DND-41 (cell line): ENCODE data around the gene SYNGR3.
A peak's percentile ranks its signal among the peaks of the same experiment; 100 is the strongest.

Source experiments
- ATAC-seq: fragments of 200-7000 bp; cut with Tn5 transposase; 3 replicates; pipeline ENCODE4 v1.9.1; 2021; ENCODE audit warnings: low read depth; ENCODE audit not compliant: insufficient read depth
- DNase-seq: peaks from one replicate; pipeline ENCODE4 v3.0.0-alpha.2; 2020
- H2AFZ ChIP-seq: 2 replicates; pipeline ENCODE4 v1.6.0; 2012; ENCODE audit warnings: low read depth, low read length
- H3K27ac ChIP-seq: 2 replicates; pipeline ENCODE4 v1.5.1; 2012; ENCODE audit warnings: low read length, inconsistent platforms
- H3K27me3 ChIP-seq: fragments of 200-600 bp; sonication (generic); 2 replicates; pipeline ENCODE4 v1.6.0; 2012; ENCODE audit warnings: low read length, mild to moderate bottlenecking, inconsistent platforms; ENCODE audit not compliant: insufficient read depth, poor library complexity
- H3K36me3 ChIP-seq: 2 replicates; pipeline ENCODE4 v1.5.1; 2012; ENCODE audit warnings: low read length, inconsistent platforms; ENCODE audit not compliant: insufficient read depth
- H3K4me1 ChIP-seq: 2 replicates; pipeline ENCODE4 v1.5.1; 2012; ENCODE audit warnings: mild to moderate bottlenecking, low read length; ENCODE audit not compliant: insufficient read depth
- H3K4me2 ChIP-seq: 2 replicates; pipeline ENCODE4 v1.6.0; 2012; ENCODE audit warnings: mild to moderate bottlenecking, moderate library complexity, low read length, inconsistent platforms; ENCODE audit not compliant: insufficient read depth
- H3K4me3 ChIP-seq, 2 experiments: fragments of 200-600 bp in 1 of 2; shearing (Covaris generic) in 1 of 2; 2 replicates each; pipeline ENCODE4 v1.5.1; 2012 to 2016; ENCODE audit warnings: inconsistent platforms in 2 of 2, low read length in 2 of 2, mild to moderate bottlenecking in 2 of 2, low read depth in 1 of 2, moderate library complexity in 1 of 2
- H3K79me2 ChIP-seq: 2 replicates; pipeline ENCODE4 v1.6.0; 2012; ENCODE audit warnings: low read length, inconsistent platforms; ENCODE audit not compliant: insufficient read depth
- H3K9ac ChIP-seq: 2 replicates; pipeline ENCODE4 v1.6.0; 2012; ENCODE audit warnings: low read depth, mild to moderate bottlenecking, inconsistent platforms, low read length, moderate library complexity
- H3K9me3 ChIP-seq: 2 replicates; pipeline ENCODE4 v1.5.1; 2012; ENCODE audit warnings: low read length, moderate library complexity, mild to moderate bottlenecking, inconsistent platforms; ENCODE audit not compliant: insufficient read depth, severe bottlenecking
- H4K20me1 ChIP-seq: 2 replicates; pipeline ENCODE4 v1.6.0; 2012; ENCODE audit warnings: low read length; ENCODE audit not compliant: insufficient read depth
- EZH2 ChIP-seq: IDR thresholded peaks from 3 replicates; pipeline ENCODE4 v1.6.1; 2012; ENCODE audit warnings: borderline replicate concordance, low read depth, mild to moderate bottlenecking, moderate library complexity, low read length, inconsistent platforms; ENCODE audit not compliant: severe bottlenecking
- TF ChIP-seq, protein P1 (sequence below): IDR thresholded peaks from 2 replicates; pipeline ENCODE4 v1.5.1; 2012; ENCODE audit warnings: borderline replicate concordance, low read length, moderate library complexity, mild to moderate bottlenecking; ENCODE audit not compliant: poor library complexity, severe bottlenecking; ENCODE audit errors: extremely low read depth

SYNGR3 gene

DNA sequence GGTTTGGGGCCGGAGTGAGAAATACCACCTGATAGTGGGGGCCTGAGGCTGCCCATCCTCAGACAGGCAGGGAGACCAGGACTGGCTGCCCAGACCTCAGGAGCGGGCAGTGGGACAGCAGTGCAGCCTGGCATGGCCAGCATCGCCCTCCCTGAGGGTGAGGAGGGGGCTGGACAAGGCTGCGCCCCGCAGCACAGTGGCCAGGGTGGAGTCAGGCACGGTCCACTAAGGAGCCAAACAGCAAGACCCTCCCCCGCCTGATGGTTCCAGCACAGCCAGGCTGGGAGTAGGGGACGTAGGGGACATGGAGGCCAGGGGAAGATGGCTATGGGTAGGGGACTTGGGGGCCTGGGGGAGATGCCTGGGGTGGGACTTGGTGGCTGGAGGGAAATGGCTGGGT lies 16.5 kb downstream of the SYNGR3 start:
- peaks cover 66% of the 10 kb centered on the region for H3K36me3 ChIP-seq
- DNase-seq (no peak), ATAC-seq (no peak)
- peaks cover 74% of the 10 kb centered on the region for H4K20me1 ChIP-seq
- no peak overlapping the region for H2AFZ ChIP-seq
- no peak overlapping the region for H3K9ac ChIP-seq
- peaks cover 75% of the 10 kb centered on the region for H3K79me2 ChIP-seq
- H3K4me3 ChIP-seq: no peak overlapping the region
- H3K4me1 ChIP-seq: peaks cover 45% of the 10 kb centered on the region
- peak overlapping the region; percentile 89; the same call in 1 of the 2 replicates for H3K4me2 ChIP-seq
- H3K27ac ChIP-seq: no peak overlapping the region
- no peaks in the 10 kb centered on the region for H3K27me3 ChIP-seq
- no peaks in the 10 kb centered on the region for H3K9me3 ChIP-seq
- TF ChIP-seq, protein P1, sequence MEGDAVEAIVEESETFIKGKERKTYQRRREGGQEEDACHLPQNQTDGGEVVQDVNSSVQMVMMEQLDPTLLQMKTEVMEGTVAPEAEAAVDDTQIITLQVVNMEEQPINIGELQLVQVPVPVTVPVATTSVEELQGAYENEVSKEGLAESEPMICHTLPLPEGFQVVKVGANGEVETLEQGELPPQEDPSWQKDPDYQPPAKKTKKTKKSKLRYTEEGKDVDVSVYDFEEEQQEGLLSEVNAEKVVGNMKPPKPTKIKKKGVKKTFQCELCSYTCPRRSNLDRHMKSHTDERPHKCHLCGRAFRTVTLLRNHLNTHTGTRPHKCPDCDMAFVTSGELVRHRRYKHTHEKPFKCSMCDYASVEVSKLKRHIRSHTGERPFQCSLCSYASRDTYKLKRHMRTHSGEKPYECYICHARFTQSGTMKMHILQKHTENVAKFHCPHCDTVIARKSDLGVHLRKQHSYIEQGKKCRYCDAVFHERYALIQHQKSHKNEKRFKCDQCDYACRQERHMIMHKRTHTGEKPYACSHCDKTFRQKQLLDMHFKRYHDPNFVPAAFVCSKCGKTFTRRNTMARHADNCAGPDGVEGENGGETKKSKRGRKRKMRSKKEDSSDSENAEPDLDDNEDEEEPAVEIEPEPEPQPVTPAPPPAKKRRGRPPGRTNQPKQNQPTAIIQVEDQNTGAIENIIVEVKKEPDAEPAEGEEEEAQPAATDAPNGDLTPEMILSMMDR: no peak
- no peak for TF ChIP-seq EZH2

DNA sequence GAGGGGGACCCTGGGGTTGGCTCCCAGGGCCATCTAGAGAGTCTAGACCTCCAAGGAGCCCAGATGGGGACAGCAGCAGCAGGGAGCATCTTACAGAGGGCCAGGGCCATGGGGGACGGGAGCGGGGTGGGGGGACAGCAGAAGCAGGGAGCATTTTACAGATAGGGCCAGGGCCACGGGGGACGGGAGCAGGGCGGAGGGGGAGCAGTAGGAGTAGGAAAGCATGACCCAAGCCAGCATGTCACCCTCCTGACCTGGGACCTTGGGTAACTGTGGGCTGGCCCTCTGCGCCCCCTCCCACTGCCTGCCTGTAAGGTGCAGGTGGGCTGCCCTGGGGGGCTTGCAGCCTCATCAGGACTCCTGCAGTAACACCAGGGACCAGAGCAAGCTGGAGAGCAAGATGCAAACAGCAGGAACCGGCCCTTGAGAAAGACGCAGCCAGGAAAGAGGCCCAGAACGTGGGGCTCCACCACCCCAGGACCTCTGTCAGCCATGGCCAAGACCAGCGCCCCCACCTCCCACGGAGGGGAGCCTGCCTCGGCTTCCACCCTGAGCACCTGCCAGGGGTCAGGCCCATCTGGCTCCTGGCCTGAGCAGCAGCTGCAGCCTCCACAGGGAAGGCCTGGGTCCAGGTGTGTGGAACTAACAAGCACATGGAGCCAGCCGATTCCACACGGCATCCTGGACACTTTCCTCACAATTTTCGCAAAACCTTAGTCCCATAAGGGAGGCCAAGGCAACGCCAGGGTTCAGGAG lies 17.5 kb downstream of the SYNGR3 start:
- peak overlapping the region; percentile 19; the same call in 1 of the 2 replicates for H3K27ac ChIP-seq

DNA sequence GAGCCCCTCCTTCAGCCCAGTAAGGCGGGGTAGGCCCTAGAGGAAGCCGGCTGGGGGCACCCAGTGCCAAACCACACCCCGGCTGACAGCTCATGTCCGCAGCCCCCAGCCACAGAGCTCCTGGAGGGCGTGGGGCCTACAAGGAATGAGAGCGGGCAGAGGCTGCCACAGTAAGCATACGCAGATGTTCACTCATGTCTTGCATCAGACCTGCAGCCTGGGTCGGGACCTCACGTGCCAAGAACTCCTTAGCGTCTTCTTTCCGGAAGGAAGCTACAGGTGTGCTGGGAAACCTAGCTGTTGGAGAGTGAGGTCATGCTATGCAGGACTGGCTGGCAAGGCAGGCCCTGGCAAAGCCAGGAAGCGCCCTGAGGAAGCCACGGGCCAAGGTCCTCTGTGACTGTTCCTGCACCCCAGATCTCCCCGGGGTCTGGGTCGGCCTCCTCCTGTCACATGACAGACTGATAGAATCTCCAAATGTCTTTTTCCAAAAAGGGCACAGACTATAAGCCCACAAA lies 18.3 kb downstream of the SYNGR3 start:
- Histone ChIP-seq H3K79me2 (peaks cover 75% of the 10 kb centered on the region), H3K9ac (peak overlapping the region; percentile 95), H3K27me3 (no peaks in the 10 kb centered on the region), H3K36me3 (peaks cover 49% of the 10 kb centered on the region), H3K4me3 (peak overlapping the region; percentile 70 to 97; a peak in 3 of 4 replicates), H3K27ac (peak overlapping the region; percentile 80), H4K20me1 (peaks cover 63% of the 10 kb centered on the region), H2AFZ (no peak overlapping the region), H3K9me3 (no peaks in the 10 kb centered on the region), H3K4me2 (peak overlapping the region; percentile 89), H3K4me1 (peaks cover 45% of the 10 kb centered on the region)
- DNase-seq (peak; percentile 67), ATAC-seq (peak; percentile 32)
- no peak for TF ChIP-seq EZH2
- TF ChIP-seq, protein P1: no peak

More for the DNA sequence above, 17.5 kb downstream of the SYNGR3 start:
- peaks cover 57% of the 10 kb centered on the region for H3K36me3 ChIP-seq
- TF ChIP-seq EZH2: no peak
- TF ChIP-seq, protein P1: no peak
- peak overlapping the region in 1 of 2 experiments; percentile 70; a peak in 2 of 4 replicates for H3K4me3 ChIP-seq
- peaks cover 68% of the 10 kb centered on the region for H4K20me1 ChIP-seq
- H2AFZ ChIP-seq: no peak overlapping the region
- no peaks in the 10 kb centered on the region for H3K27me3 ChIP-seq
- peaks cover 75% of the 10 kb centered on the region for H3K79me2 ChIP-seq
- peak overlapping the region; percentile 95 for H3K9ac ChIP-seq
- H3K4me1 ChIP-seq: peaks cover 45% of the 10 kb centered on the region
- no peaks in the 10 kb centered on the region for H3K9me3 ChIP-seq
- no peak for DNase-seq
- ATAC-seq: no peak
- H3K4me2 ChIP-seq: peak overlapping the region; percentile 89
